ENCODE measurements around the gene BIRC6. TPM values are rescaled to one million over a fixed set of nuclear protein-coding genes. Genes with fewer than 3 reads are reported as not detected.

BIRC6 gene
- total RNA-seq, 1 experiment from 2014 or later, result 63.1 TPM

- TF ChIP-seq, protein P1, sequence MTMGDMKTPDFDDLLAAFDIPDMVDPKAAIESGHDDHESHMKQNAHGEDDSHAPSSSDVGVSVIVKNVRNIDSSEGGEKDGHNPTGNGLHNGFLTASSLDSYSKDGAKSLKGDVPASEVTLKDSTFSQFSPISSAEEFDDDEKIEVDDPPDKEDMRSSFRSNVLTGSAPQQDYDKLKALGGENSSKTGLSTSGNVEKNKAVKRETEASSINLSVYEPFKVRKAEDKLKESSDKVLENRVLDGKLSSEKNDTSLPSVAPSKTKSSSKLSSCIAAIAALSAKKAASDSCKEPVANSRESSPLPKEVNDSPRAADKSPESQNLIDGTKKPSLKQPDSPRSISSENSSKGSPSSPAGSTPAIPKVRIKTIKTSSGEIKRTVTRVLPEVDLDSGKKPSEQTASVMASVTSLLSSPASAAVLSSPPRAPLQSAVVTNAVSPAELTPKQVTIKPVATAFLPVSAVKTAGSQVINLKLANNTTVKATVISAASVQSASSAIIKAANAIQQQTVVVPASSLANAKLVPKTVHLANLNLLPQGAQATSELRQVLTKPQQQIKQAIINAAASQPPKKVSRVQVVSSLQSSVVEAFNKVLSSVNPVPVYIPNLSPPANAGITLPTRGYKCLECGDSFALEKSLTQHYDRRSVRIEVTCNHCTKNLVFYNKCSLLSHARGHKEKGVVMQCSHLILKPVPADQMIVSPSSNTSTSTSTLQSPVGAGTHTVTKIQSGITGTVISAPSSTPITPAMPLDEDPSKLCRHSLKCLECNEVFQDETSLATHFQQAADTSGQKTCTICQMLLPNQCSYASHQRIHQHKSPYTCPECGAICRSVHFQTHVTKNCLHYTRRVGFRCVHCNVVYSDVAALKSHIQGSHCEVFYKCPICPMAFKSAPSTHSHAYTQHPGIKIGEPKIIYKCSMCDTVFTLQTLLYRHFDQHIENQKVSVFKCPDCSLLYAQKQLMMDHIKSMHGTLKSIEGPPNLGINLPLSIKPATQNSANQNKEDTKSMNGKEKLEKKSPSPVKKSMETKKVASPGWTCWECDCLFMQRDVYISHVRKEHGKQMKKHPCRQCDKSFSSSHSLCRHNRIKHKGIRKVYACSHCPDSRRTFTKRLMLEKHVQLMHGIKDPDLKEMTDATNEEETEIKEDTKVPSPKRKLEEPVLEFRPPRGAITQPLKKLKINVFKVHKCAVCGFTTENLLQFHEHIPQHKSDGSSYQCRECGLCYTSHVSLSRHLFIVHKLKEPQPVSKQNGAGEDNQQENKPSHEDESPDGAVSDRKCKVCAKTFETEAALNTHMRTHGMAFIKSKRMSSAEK (CRISPR knock-in tag; IDR thresholded peaks at IDR 0.05; ENCODE audit: borderline replicate concordance), result no peak
- TF ChIP-seq ZNF219 (CRISPR knock-in tag; IDR thresholded peaks at IDR 0.05; ENCODE audit: borderline replicate concordance) (no peak), ZNF671 (CRISPR knock-in tag; IDR thresholded peaks at IDR 0.05) (no peak), GTF2I (CRISPR knock-in tag; conservative IDR thresholded peaks at IDR 0.05) (no peak), TEAD4 (CRISPR knock-in tag; IDR thresholded peaks at IDR 0.05) (no peak), MAX (CRISPR knock-in tag; IDR thresholded peaks at IDR 0.05) (no peak), JAZF1 (CRISPR knock-in tag; IDR thresholded peaks at IDR 0.05) (no peak), FOXP1 (CRISPR knock-in tag; IDR thresholded peaks at IDR 0.05; ENCODE audit: borderline replicate concordance) (no peak), FOXJ3 (CRISPR knock-in tag; IDR thresholded peaks at IDR 0.05; ENCODE audit: borderline replicate concordance) (no peak), NFYB (CRISPR knock-in tag; conservative IDR thresholded peaks at IDR 0.05; ENCODE audit: low read depth) (no peak), NR3C1 (CRISPR knock-in tag; conservative IDR thresholded peaks at IDR 0.05; ENCODE audit: low read depth) (no peak), RELA (CRISPR knock-in tag; IDR thresholded peaks at IDR 0.05; ENCODE audit: borderline replicate concordance) (no peak), ESRRA (CRISPR knock-in tag; IDR thresholded peaks at IDR 0.05; ENCODE audit: borderline replicate concordance) (no peak), USF2 (CRISPR knock-in tag; IDR thresholded peaks at IDR 0.05) (no peak)
- TF ChIP-seq, protein P2, sequence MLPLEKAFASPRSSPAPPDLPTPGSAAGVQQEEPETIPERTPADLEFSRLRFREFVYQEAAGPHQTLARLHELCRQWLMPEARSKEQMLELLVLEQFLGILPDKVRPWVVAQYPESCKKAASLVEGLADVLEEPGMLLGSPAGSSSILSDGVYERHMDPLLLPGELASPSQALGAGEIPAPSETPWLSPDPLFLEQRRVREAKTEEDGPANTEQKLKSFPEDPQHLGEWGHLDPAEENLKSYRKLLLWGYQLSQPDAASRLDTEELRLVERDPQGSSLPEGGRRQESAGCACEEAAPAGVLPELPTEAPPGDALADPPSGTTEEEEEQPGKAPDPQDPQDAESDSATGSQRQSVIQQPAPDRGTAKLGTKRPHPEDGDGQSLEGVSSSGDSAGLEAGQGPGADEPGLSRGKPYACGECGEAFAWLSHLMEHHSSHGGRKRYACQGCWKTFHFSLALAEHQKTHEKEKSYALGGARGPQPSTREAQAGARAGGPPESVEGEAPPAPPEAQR (CRISPR knock-in tag; IDR thresholded peaks at IDR 0.05), result no peak
- TF ChIP-seq, protein P3, sequence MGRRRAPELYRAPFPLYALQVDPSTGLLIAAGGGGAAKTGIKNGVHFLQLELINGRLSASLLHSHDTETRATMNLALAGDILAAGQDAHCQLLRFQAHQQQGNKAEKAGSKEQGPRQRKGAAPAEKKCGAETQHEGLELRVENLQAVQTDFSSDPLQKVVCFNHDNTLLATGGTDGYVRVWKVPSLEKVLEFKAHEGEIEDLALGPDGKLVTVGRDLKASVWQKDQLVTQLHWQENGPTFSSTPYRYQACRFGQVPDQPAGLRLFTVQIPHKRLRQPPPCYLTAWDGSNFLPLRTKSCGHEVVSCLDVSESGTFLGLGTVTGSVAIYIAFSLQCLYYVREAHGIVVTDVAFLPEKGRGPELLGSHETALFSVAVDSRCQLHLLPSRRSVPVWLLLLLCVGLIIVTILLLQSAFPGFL (CRISPR knock-in tag; IDR thresholded peaks at IDR 0.05; ENCODE audit: borderline replicate concordance), result no peak
- TF ChIP-seq, protein P4, sequence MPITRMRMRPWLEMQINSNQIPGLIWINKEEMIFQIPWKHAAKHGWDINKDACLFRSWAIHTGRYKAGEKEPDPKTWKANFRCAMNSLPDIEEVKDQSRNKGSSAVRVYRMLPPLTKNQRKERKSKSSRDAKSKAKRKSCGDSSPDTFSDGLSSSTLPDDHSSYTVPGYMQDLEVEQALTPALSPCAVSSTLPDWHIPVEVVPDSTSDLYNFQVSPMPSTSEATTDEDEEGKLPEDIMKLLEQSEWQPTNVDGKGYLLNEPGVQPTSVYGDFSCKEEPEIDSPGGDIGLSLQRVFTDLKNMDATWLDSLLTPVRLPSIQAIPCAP (CRISPR knock-in tag; IDR thresholded peaks at IDR 0.05), result no peak
- Mint-ChIP-seq H3K36me3 (peaks cover 16% of the 10 kb centered on the region), H3K27me3 (ENCODE audit: low read depth) (no peaks in the 10 kb centered on the region), H3K9me3 (no peaks in the 10 kb centered on the region), H3K4me1 (no peaks in the 10 kb centered on the region), H3K4me3 (no peak overlapping the region), H3K27ac (no peak overlapping the region)
- ChIA-PET CTCF (no interaction called here), POLR2A (no interaction called here)
- ATAC-seq (no peak), DNase-seq (ENCODE audit: low spot score) (no peak)
These were observed 215.9 kb downstream of the BIRC6 start for GRCh38 chr2:32572737-32573136.
